Hematopoietic multipotent progenitor cell treated with erythropoietin and hydrocortisone succinate and interleukin-3 and kit ligand, for 8 days (in vitro differentiated cells): ENCODE results near the gene TRAF4.
A peak's percentile ranks its signal among the peaks of the same experiment; 100 is the strongest.

Source experiments
- DNase-seq: peaks from one replicate; pipeline ENCODE4 v3.0.0-alpha.2; 2015

Gene TRAF4, protein sequence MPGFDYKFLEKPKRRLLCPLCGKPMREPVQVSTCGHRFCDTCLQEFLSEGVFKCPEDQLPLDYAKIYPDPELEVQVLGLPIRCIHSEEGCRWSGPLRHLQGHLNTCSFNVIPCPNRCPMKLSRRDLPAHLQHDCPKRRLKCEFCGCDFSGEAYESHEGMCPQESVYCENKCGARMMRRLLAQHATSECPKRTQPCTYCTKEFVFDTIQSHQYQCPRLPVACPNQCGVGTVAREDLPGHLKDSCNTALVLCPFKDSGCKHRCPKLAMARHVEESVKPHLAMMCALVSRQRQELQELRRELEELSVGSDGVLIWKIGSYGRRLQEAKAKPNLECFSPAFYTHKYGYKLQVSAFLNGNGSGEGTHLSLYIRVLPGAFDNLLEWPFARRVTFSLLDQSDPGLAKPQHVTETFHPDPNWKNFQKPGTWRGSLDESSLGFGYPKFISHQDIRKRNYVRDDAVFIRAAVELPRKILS

DNA sequence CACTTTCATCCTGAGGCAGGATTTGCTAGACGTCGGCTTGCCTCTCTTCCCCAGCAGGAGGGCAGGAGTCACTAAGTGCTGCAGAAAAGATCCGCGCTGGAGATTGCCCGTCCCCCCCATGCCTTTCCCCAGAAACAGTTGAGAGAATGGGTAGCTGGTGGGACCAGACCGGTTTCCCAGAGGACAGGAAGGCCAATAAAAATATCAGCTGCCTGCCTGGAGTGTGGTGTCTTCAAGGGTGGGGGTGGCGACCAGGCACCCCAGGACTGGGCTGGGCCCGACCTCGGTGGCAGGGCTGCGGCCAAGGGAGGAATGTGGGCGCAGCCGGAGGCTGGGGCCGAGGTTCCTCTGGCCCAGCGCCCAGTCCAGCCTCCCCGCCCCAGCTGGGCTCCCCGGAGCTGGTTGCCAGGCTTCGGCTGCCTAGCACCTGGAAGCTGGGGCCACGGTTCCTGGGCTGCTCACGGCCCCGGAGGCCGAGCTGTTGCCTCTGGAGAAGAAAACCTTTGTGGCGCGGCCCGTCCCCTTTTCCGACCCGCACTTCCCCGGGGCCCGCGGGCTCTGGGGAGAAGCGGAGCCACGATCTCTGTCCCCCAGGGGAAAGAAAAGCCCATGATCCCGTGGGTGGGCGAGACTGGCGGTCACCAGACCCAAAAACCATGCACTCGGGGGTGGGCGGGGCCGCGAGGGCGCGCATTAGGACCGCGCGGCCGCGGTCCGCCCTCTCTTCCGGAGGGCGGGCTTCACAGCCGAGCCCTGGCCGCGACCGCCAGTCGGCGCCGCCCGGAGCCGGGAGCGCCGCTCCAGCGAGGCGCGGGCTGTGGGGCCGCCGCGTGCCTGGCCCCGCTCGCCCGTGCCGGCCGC is at the start of gene TRAF4:
TRAF4 (plus strand) TSS at position 769 of the 861 bp plus-strand sequence. CDS start 102 bp downstream, outside the sequence.
- DNase-seq, result peak; percentile 83

DNA sequence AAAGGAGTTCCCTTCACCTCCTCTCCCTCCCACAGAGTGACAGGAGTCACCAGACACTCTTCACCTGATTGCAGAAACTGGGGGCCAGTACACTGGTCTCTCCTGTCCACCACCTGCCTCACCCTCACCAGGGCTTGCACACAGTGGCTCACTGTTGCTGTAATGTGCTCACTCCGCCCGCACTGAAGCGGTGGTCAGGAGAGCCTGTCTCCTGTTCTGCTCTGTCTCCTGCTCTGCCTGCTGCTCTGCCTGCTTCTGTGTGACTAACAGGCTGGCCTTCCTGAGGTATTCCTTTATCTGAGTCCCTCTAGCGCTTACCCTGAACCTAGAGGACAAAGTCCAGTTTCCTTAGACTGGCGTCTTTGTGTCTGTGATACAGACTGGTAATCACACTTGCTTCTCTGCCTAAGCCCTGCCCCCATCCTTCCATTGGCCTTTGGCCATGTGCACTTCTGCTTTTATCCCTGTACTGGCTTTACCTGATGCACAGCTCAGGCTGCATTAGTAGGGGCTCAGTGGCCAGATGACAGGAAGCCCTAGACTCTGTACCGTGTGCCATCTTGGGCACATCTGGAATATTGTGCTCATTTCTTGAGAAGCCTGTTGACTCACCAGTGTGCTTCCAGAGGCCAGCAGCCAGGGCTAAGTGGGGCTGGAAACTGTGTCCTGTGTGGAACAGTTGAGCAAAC is 45.4 kb upstream of the TRAF4 start:
- no peak for DNase-seq

DNA sequence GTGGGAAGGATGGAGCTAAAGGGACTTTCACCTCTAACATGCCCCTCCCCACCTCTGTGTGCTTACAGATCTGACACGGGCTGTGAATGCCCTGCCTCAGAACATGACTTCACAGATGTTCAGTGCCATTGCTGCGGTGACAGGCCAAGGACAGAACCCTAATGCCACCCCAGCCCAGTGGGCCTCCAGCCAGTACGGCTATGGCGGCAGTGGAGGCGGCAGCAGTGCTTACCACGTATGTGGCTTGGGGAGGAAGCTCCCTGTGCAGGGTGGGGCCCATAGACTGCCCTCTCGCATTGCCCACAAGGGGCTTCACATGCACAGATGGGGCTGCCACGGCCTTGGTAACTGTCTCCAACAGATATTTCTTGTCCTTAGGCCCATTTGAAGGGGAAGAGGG is 43.5 kb upstream of the TRAF4 start:
- no peak for DNase-seq

DNA sequence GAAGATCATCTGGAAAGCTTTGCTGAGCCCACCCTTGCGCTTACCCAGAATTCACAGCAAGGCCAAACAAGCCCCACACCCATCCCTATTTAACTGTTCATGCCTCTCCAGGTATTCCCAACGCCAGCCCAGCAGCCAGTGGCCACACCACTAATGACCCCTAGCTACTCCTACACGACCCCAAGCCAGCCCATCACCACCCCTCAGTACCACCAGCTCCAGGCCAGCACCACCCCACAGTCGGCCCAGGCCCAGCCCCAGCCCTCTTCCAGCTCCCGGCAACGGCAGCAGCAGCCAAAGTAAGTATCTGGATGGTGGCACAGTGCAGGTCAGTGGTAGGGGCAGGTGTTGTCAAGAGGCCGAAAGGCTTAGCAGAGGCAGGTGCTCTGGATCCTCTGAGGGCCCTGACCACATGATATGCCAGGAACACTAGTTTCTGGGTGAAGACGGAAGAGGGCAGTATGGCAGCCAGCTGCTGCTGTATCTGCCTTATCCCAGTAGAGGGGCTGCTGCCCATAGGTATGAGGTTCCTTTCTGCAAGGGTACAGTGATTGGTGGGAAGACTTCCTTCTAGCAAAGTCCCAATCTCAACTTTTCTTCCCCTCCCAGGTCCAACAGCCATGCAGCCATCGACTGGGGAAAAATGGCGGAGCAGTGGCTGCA is 42.9 kb upstream of the TRAF4 start:
- no peak for DNase-seq

DNA sequence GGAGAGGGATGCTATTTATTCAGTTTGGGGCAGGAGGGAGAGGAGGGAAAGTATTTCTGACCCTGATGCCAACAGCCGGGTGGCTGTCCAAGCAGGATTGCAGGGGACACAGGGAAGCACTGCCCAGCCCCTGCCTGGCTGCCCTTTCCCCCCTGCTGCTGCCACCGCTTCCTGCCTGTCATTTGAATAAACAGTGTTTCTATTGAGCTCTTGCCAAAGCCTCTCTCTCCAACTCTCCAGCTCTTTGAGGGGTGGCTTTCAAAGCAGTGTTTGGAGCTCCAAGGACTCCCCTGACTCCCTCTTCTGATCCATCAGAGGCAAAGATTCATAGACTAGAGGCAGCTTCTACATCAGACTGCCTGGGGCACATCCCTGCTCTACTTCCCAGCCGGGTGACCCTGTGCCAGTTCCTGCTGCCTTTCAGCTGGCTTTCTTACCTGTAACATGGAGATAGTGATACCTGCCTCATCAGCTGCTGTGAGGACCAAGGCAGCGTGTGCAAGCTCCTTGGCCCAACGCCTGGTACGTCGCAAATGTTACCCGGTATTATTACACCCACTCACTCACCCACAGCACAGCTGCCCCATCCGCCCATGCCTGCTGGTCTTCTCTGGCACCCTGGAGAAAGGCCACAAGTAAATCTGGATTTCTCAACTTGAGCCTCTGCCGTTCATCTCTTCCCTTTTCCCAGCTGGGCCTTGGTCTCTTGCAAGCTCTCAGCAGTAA is 41.6 kb upstream of the TRAF4 start:
- no peak for DNase-seq

DNA sequence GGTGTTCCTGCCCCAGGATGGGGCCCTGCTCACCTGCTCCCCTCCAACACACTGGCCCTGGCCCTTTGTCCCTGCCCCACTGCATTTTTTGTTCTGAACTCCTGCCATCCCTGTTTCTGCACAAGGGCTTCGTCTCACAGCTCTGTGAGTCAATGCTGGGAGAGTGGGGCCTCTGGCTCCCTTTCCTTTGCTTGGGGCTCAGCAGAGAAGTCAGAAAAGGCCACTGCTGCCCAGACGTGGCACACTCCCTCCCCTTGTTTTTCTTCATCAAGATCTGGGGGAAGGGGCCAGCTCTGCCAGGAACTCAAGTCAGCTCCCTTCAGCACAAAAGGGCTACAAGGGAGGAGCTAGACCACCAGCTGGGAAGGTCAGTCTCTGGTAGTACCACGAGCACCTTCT is 41.1 kb upstream of the TRAF4 start:
- DNase-seq, result no peak

DNA sequence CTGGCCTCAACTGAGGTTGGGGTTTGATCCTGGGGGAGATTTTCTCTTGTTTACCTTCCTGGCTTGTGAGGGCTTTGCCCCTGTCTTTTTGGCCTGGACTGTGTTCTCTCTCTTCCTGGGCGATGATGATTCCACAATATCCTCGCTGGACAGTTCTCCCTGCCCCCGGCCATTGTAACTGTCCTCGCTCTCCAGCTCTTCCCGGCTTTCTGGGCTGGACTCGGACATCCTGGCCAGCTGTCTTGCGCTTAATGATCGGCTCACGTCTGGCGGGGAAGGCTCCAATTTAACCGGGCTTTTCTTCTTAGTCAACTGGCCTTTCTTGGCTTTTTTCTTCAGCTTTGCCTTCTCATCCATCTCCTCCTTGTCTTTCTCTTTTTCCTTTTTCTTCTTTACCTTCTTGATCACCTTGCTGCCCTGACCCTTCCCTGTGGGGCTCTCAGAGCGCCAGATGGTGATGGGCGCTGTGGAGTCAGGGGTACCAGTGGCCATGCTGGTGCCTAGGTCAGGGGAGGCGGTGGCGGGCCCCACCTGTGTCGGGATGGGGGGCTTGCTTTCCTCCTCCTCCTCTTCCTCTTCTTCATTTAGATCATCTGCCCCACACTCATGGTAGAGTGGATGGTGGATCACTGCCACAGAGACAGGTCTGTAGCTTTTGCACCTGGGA is 40.1 kb upstream of the TRAF4 start:
- no peak for DNase-seq

DNA sequence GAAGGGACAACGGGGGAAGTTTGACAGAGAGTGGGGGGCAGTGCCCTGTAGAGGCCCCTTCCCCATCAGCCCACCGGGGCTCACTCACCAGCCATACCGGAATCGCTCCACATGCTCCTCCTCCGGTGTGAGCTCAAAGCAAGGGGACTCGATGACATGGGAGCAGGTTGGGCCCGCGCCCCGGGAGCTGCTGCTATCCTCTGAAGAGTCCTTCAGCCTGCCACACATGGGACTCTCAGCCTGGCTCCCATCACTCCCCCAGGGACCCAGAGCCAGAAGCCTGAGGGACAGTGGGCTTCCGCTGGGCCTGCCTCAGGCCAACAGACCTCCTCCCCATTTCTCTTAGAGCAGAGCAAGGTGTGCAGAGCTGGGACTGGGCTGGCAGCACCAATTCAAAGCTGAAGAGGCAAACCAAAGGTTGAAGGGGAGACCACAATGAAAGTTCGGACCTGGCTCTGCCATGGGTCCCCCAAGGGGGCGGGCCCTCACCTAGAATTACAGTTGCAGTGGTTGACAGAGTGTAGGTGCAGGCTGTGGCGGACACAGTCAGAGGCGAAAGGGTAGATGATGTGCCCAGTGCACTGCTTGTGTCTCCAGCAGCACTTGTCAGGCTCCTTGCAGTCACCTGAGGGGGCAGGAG is 39.5 kb upstream of the TRAF4 start:
- no peak for DNase-seq

DNA sequence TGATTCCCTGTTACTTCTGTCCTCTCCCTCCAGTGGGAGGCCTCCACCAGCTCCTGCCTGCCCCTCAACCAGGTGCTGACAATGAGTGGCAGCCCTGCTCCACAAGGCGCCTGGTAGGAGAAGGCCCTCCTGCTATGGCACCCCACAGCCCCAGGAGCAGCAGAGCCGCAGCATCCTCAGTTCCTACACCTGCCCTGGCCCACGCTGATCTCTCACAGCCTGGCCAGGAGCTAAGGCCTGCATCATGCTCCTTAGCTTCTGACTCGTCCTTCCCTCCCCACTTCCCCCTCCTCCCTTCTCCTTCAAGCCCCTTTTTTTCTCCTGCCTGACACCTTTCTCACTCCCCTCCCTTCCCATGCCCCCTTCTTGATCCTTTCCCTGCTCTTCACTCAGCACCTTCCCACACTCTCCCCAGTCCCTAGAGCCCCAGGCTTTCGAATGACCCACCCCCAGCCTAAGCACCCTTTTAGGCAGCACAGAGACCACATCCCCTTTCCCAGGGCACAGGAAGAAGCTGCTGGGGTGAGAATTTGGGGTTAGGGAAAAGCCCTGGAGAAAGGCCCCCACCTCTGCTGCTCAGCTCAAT is 38.6 kb upstream of the TRAF4 start:
- DNase-seq, result no peak

DNA sequence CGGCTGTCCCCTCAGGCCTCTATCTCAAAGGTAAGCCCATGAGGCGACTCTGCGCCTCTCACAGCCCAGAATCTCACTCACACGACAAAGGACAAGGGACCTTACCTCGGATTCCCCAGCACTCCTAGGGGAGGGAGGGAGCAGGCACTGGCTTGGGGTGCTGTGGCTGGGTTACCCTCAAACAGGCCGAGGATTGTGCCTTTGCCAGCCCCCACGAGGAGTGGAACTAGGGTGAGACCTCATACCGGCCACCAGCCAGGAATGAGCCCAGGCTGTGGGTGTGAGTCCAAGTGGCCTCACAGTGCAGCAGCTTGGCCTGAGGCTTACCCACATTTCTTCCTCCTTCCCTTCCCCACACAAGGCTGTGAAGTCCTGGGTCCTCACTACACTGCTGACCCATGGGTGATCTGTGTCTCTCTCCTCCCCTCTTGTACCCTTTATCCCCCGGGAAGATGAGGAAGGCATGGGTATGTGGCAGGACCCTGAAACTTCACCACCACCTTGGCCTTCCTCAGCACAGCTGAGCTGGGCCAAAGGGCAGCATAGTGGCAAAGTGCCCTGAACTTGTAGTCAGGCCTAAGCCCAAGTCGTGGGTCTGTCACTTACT is 38.0 kb upstream of the TRAF4 start:
- DNase-seq, result no peak

DNA sequence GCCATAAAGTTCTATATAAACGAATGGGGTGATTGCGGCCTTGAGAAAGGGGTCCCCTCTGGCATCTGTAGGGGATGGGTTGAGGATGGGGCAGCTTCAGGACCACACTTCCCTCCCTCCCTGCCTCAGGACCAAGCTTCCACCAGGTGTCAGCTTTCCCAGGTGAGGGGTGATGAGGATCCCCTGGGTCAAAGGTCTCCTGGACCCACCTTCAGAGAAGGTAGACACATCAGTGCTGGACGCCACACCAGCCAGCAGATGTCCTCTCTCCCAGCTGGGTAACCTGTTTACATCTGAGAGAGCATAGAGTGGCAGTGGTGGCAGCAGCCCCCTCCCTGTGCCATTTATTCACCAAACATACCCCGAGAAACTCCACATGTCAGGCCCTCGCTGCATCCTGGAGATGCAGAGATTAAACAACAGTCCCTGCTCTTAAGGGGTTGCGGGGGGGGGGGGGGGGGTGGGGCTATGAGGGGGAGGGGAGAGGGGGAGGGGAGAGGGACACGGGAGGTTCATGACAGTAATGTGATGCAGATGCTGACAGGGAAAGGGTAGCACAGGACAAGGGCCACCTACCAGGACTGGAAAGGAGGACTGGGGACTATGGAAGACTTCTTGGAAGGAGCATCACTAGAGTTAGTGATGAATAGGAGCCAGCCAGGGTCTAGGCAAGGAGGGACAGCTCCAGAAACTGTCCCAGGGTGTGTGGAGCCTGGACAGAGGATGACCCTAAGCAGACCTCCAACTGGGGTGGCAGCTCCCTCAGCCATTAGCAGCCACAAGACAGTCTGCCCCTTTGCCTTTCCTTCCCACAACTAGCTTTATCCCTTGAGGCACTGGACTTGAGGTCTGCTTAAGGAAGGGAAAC is 37.1 kb upstream of the TRAF4 start:
- no peak for DNase-seq

DNA sequence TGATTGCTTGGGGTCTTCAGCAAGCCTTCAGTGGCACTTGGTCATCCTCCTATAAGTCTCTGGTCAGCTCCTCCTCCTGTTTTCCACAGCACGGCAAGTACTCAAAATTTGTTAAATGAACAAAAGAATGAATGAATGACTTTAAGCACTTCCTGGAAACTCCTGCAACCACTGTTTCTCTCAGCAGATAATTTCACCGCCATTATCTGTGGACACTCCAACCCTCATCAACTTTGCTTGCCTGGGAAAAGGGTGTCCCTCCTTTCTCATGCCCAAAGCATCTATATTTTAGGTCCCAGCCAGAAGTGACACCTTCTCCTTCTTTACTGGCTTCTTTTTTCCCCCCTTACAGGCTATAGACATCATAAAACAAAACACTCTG is 36.5 kb upstream of the TRAF4 start:
- no peak for DNase-seq

DNA sequence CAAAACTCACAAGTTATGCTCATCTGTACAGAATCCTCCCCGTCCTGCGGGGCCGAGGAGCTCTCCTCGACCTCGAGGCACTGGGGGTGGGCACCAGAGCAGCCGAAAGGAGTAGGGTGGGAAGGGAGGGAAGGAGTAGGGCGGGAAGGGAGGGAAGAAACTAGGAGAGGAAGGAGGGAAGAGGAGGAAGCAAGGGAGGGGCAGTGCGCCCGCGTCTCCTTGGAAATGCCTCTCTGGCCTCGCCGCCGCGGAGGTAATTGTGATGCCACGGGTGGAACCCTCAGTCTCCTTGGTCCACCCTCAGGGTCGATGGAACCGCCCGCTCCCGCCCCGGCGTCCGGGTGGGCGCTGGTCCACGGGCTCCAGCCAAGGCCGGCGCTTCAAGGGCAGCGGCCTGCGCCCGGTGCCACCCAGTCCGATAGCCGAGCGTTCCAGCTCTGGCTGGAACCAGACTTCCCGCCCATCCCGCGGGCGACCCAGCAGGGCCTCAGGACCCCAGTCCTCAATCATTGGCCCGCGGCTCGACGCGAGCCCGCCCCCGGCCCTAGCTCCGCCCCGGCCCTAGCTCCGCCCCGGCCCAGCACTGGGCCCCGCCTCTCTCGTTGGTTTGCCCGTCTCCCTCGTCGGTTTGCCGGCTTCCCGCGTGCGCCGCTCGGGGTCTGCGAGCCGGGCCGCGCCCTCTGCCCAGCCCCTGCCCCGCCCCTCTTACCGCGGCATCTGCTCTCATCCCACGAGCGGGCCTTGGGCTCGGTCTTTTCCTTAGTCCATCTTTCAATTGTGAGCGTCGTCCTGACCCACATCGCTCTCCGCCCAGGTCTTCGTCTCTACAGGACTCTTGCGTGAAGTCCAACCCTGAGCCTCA is 32.7 kb upstream of the TRAF4 start:
- DNase-seq, result peak; percentile 90

DNA sequence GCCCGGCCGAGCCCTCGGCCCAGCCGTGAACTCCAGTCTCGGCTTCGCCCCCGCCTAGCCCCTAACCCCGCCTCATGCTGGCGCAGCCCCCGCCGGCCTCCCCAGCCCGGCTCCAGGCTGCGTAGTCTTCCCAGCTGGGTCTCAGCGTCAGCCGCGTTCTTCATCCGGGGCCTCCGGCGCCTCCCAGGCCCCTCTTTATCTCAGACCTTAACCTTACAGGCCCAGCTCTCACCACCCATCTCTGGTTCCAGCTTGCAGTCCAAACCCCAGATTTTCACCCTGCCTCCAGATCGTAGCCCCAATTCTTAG is 32.1 kb upstream of the TRAF4 start, which contains the start of gene PROCA1:
PROCA1 (minus strand) TSS at position 166 of the 309 bp plus-strand sequence. CDS start 228 bp downstream, outside the sequence.
- DNase-seq, result peak; percentile 72

DNA sequence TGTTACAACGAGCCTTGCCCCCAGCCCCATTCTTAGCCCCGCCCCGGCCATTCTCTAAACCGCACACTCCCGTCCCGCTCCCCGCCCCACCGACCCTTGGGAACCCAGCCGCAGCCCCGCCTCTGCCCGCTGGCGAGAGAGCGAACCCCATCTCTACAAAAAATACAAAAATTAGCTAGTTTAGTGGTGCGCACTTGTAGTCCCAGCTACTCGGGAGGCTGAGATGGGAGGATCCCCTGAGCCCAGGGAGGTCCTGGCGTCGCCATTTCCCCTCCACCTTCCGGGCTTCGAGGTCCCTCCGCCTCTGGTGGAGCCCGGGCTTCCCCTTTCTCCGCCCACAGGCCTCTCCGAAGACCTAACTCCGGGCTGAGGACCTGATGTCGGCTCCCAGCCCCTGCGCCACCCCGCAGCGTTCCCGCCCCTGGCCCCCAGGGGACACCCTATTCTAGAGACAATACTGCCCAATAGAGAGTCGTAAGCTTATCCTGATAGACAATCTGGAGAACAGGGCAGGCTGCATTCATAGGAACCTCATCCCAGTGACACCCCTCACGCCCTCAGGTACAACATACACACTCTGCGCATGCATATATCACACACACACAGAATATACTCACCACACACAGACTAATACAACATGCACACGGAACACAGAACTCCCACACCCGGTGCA is 31.6 kb upstream of the TRAF4 start:
- DNase-seq, result peak; percentile 62

DNA sequence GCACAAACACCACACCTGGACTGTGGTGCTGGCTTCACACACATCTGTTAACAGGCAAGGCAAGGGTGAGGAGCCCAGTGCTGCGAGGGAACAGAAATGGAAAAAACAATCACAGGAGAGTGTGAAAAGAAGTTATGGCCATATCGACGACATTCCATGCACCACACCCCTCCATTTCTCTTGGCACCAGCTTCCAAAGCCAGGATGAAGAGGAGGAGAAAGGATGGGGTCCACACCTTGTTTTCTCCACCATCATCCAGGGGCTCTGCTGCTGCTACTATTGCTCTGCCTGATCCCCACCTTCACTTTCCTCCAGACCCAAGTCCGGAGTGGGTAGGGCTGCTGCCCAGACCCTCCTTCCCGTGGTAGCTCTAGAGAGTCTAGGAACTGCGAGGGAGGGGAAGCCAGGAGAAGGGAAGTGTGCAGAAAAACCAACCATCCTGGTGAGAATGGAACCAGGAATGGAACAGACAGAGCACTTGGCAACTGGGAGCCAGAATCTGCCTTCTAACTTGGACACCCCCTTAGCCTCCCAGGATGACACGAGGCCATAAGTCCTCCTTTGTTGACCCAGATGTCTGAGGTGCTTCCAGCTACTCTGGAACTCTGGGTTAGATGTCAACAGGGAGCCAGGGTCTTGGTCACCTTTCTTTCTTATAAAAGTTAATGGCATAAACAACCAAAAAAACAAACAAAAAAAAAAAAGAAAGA is 31.0 kb upstream of the TRAF4 start:
- no peak for DNase-seq

DNA sequence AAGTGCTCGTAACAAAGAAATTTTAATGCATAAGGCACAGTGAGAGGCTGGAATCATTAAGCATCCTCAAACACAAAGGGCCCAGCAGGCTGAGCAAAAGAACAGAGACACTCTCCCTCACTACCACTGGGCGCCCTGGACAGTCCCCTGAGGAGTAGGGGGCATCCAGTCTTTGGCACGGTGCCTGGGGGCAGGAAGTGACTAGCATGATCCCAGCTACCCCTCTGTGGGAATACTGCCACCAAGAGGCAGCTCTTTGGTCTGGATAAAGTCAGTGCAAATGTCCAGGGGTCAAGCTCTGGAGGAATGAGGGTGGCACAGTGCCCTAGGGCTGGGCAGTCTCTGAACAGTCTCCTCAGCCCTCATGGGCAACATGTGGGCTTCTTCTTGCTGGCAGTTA is 29.5 kb upstream of the TRAF4 start:
- no peak for DNase-seq
